Lower leg skin (tissue), 3 donors: ENCODE measurements around the gene RPRML.

Source experiments
- CTCF ChIP-seq, 3 donors: fragments of 450-650 bp; IDR thresholded peaks; one replicate each; pipeline ENCODE4 v1.5.1; 2016; ENCODE audit warnings: antibody characterized with exemption in 3 of 3, mild to moderate bottlenecking in 3 of 3, moderate library complexity in 2 of 3
- POLR2A ChIP-seq, 2 donors: fragments of 450-650 bp; IDR thresholded peaks; one replicate each; pipeline ENCODE4 v1.6.1; 2016 to 2017; ENCODE audit warnings: antibody characterized with exemption in 2 of 2, mild to moderate bottlenecking in 1 of 2, moderate library complexity in 1 of 2

- no peak for TF ChIP-seq CTCF (IDR thresholded peaks at IDR 0.05)
- TF ChIP-seq POLR2A (IDR thresholded peaks at IDR 0.05) = no peak
Measured at GRCh38 chr17:46958041-46958591, 20.9 kb downstream of the RPRML start.
